Gastroesophageal sphincter (tissue), 4 donors: ENCODE results near the gene NKAIN1. TPM values are rescaled to one million over a fixed set of nuclear protein-coding genes. Genes with fewer than 3 reads are reported as not detected.

ENCODE experiments used
- ATAC-seq: fragments of 150-250 bp; one replicate; pipeline ENCODE4 v1.9.1; 2016; ENCODE audit warnings: mild to moderate bottlenecking, moderate library complexity
- H3K27ac ChIP-seq, 4 donors: fragments of 200-600 bp; sonication (generic) in 3 of 4; 1 replicate in 3 of 4; 2 replicates in 1 of 4; pipeline ENCODE4 v1.5.1; 2016 to 2019
- H3K27me3 ChIP-seq: fragments of 200-600 bp; sonication (generic); one replicate; pipeline ENCODE4 v1.5.1; 2019
- H3K36me3 ChIP-seq, 2 donors: fragments of 200-600 bp; sonication (generic); one replicate each; pipeline ENCODE4 v1.5.1; 2019; ENCODE audit warnings: control low read depth in 1 of 2
- H3K4me1 ChIP-seq, 3 donors: fragments of 200-600 bp; sonication (generic); 1 replicate in 2 of 3; 2 replicates in 1 of 3; pipeline ENCODE4 v1.5.1; 2016 to 2019; ENCODE audit warnings: control low read depth in 2 of 3
- H3K4me3 ChIP-seq, 2 donors: fragments of 200-600 bp; sonication (generic); one replicate each; pipeline ENCODE4 v1.5.1; 2019; ENCODE audit warnings: mild to moderate bottlenecking in 1 of 2, moderate library complexity in 1 of 2
- H3K9me3 ChIP-seq, 3 donors: fragments of 200-600 bp; sonication (generic); one replicate each; pipeline ENCODE4 v1.5.1; 2017 to 2019; ENCODE audit warnings: control low read depth in 2 of 3
- EP300 ChIP-seq: sonication (generic); formaldehyde crosslinking; IDR thresholded peaks from one replicate; pipeline ENCODE4 v1.6.1; 2017; ENCODE audit warnings: antibody characterized with exemption, mild to moderate bottlenecking
- POLR2A ChIP-seq, 2 donors: fragments of 450-650 bp; IDR thresholded peaks; one replicate each; pipeline ENCODE4 v1.6.1; 2017; ENCODE audit warnings: antibody characterized with exemption in 2 of 2, mild to moderate bottlenecking in 2 of 2, moderate library complexity in 1 of 2
- POLR2AphosphoS5 ChIP-seq: sonication (generic); formaldehyde crosslinking; IDR thresholded peaks from one replicate; pipeline ENCODE4 v1.6.1; 2017; ENCODE audit warnings: antibody characterized with exemption
- WGBS, 2 donors: methylation state at CpG; one replicate each; pipeline ENCODE4 v1.1.5; 2018; ENCODE audit warnings: low coverage in 1 of 2; 5-methylcytosine and 5-hydroxymethylcytosine counted together
- total RNA-seq, 4 donors: library from RNA; depleted of rRNA; stranded (reverse); fragments of >200 nt; gene quantifications; one replicate each; pipeline ENCODE4 v1.1.0, GENCODE V29; 2016
- TF ChIP-seq, protein P1 (sequence below), 4 experiments: fragments of 200-600 bp in 2 of 4; fragments of 450-650 bp in 2 of 4; sonication (generic) in 1 of 4; IDR thresholded peaks; one replicate each; pipeline ENCODE4 v1.5.1; 2017 to 2019; ENCODE audit warnings: antibody characterized with exemption in 4 of 4, mild to moderate bottlenecking in 2 of 4, moderate library complexity in 2 of 4

Gene NKAIN1
- total RNA-seq, 4 donors from 2014 or later, result not detected

DNA sequence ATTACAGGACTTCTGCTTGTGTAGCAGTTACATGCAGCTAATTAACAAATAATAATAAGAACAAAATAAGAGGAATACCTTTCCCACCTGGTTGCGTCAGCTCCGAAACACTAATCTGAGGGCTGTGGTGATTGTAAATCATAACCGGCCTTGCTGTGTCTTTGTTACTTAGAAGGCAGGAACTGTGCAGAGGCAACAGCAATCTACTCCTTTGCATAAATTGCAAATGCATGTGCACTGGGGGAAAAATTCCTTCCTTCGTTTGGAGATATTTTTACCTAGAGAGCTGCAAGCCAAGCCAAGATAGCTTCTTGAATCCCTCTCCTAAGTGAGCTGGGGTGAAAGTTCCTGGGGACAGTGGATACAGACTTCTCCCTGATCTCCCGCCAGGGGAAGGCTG is 46.0 kb downstream of the NKAIN1 start:
- no peak for TF ChIP-seq POLR2AphosphoS5
- TF ChIP-seq, protein P1, sequence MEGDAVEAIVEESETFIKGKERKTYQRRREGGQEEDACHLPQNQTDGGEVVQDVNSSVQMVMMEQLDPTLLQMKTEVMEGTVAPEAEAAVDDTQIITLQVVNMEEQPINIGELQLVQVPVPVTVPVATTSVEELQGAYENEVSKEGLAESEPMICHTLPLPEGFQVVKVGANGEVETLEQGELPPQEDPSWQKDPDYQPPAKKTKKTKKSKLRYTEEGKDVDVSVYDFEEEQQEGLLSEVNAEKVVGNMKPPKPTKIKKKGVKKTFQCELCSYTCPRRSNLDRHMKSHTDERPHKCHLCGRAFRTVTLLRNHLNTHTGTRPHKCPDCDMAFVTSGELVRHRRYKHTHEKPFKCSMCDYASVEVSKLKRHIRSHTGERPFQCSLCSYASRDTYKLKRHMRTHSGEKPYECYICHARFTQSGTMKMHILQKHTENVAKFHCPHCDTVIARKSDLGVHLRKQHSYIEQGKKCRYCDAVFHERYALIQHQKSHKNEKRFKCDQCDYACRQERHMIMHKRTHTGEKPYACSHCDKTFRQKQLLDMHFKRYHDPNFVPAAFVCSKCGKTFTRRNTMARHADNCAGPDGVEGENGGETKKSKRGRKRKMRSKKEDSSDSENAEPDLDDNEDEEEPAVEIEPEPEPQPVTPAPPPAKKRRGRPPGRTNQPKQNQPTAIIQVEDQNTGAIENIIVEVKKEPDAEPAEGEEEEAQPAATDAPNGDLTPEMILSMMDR (IDR thresholded peaks at IDR 0.05), result no peak
- TF ChIP-seq POLR2A (IDR thresholded peaks at IDR 0.05), result no peak
- TF ChIP-seq EP300, result no peak
- H3K27ac ChIP-seq, result no peak overlapping the region
- no peaks in the 10 kb centered on the region for H3K9me3 ChIP-seq
- ATAC-seq, result no peak
- H3K4me3 ChIP-seq, result no peak overlapping the region
- WGBS, 2 donors, result 42 to 80% methylated on average over 2 to 5 of the region's 5 CpGs
- peaks cover 2% of the 10 kb centered on the region for H3K27me3 ChIP-seq
- no peaks in the 10 kb centered on the region for H3K36me3 ChIP-seq
- no peaks in the 10 kb centered on the region for H3K4me1 ChIP-seq

DNA sequence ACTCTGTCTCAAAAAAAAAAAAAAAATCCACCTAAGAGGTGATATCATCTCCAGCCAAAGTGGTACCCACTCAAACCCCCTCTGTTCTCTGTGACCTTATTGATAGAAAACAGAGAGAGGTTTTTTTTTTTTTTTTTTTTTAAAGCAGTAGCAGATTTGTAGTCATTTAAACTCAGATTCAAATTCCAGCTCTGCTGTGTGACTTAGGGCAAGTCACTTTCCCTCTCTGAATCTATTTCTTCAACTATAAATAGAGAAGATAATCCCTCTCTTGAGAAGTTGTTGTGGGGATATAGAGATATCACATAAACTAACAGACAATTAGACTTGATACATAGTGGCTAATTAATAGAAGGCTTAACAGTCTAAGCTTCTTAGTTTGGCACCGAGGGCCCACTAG is 48.4 kb downstream of the NKAIN1 start:
- WGBS, 2 donors, result 73% methylated on average over 1 of the region's 1 CpG; no CpG with 5 or more reads in 1 of the 2 donors
- ATAC-seq, result no peak
- TF ChIP-seq EP300 (no peak), POLR2AphosphoS5 (no peak), POLR2A (IDR thresholded peaks at IDR 0.05) (no peak)
- TF ChIP-seq, protein P1 (IDR thresholded peaks at IDR 0.05), result no peak

GRCh38 chr1:31189696-31190674 is 49.7 kb downstream of the NKAIN1 start:
- Histone ChIP-seq H3K36me3 (no peaks in the 10 kb centered on the region), H3K9me3 (no peaks in the 10 kb centered on the region), H3K4me3 (no peak overlapping the region), H3K27ac (no peak overlapping the region), H3K4me1 (no peaks in the 10 kb centered on the region), H3K27me3 (peaks cover 11% of the 10 kb centered on the region)
- TF ChIP-seq POLR2AphosphoS5, result no peak
- TF ChIP-seq POLR2A (IDR thresholded peaks at IDR 0.05), result no peak
- TF ChIP-seq, protein P1 (IDR thresholded peaks at IDR 0.05), result no peak
- 100% methylated on average over 1 of the region's 4 CpGs for WGBS, 2 donors
- ATAC-seq, result no peak

More for the DNA sequence above, 48.4 kb downstream of the NKAIN1 start:
- H3K27me3 ChIP-seq, result peaks cover 11% of the 10 kb centered on the region
- no peaks in the 10 kb centered on the region for H3K9me3 ChIP-seq
- H3K4me1 ChIP-seq, result no peaks in the 10 kb centered on the region
- no peak overlapping the region for H3K4me3 ChIP-seq
- no peak overlapping the region for H3K27ac ChIP-seq
- no peaks in the 10 kb centered on the region for H3K36me3 ChIP-seq

- Histone ChIP-seq H3K27me3 (peaks cover 58% of the 10 kb centered on the region), H3K4me1 (peaks cover 0 to 18% (median 12%) of the 10 kb centered on the region in 3 donors)
- ATAC-seq, result no peak
These were observed 55.6 kb downstream of the NKAIN1 start for GRCh38 chr1:31183927-31184554.

More at GRCh38 chr1:31183927-31184554, 55.6 kb downstream of the NKAIN1 start:
- TF ChIP-seq POLR2A (IDR thresholded peaks at IDR 0.05) (no peak), EP300 (no peak), POLR2AphosphoS5 (no peak)
- TF ChIP-seq, protein P1 (IDR thresholded peaks at IDR 0.05), result peak in 3 of 4 experiments; percentile 61 to 81 (median 64)
- Histone ChIP-seq H3K27ac (no peak overlapping the region), H3K36me3 (no peaks in the 10 kb centered on the region), H3K4me3 (no peak overlapping the region), H3K9me3 (no peaks in the 10 kb centered on the region)
- WGBS, 2 donors, result 0 to 47% methylated on average over 1 to 3 of the region's 6 CpGs
